H9 (cell line): ENCODE measurements around the gene ATRNL1. TPM values are rescaled to one million over a fixed set of nuclear protein-coding genes. Genes with fewer than 3 reads are reported as not detected.

ENCODE experiments used
- DNase-seq: peaks from one replicate; pipeline ENCODE4 v3.0.0-alpha.2; 2017
- H2AFZ ChIP-seq: one replicate; pipeline ENCODE4 v1.6.1; 2013; ENCODE audit warnings: mild to moderate bottlenecking, low read length, control low read depth, moderate library complexity
- H2AK5ac ChIP-seq: 2 replicates; pipeline ENCODE4 v1.6.1; 2013; ENCODE audit warnings: low read length, control low read depth, mixed read lengths; ENCODE audit not compliant: insufficient read length
- H2BK120ac ChIP-seq: one replicate; pipeline ENCODE4 v1.6.1; 2013; ENCODE audit warnings: low read depth, mild to moderate bottlenecking, low read length, control low read depth, inconsistent platforms; ENCODE audit not compliant: poor library complexity, severe bottlenecking
- H2BK12ac ChIP-seq: 2 replicates; pipeline ENCODE4 v1.6.1; 2013; ENCODE audit warnings: low read length, control low read depth, mixed read lengths, low read depth; ENCODE audit not compliant: insufficient read length
- H2BK15ac ChIP-seq: 2 replicates; pipeline ENCODE4 v1.6.1; 2013; ENCODE audit warnings: low read depth, low read length, control low read depth
- H2BK20ac ChIP-seq: one replicate; pipeline ENCODE4 v1.6.1; 2013; ENCODE audit warnings: low read depth, mild to moderate bottlenecking, low read length, control low read depth, inconsistent platforms; ENCODE audit not compliant: poor library complexity, severe bottlenecking
- H2BK5ac ChIP-seq: 2 replicates; pipeline ENCODE4 v1.6.1; 2013; ENCODE audit warnings: low read length, control low read depth, mixed read lengths; ENCODE audit not compliant: insufficient read length
- H3K14ac ChIP-seq: 2 replicates; pipeline ENCODE4 v1.6.1; 2013; ENCODE audit warnings: low read length, control low read depth; ENCODE audit not compliant: insufficient read depth
- H3K18ac ChIP-seq: 2 replicates; pipeline ENCODE4 v1.6.1; 2013; ENCODE audit warnings: low read depth, mild to moderate bottlenecking, mixed read lengths, low read length, control low read depth; ENCODE audit not compliant: insufficient read length
- H3K23ac ChIP-seq: 2 replicates; pipeline ENCODE4 v1.6.1; 2013; ENCODE audit warnings: low read length, control low read depth, mixed read lengths, low read depth; ENCODE audit not compliant: insufficient read length
- H3K23me2 ChIP-seq: 2 replicates; pipeline ENCODE4 v1.6.1; 2013; ENCODE audit warnings: low read depth, mild to moderate bottlenecking, mixed read lengths, low read length, control low read depth; ENCODE audit not compliant: insufficient read length, poor library complexity, severe bottlenecking
- H3K27ac ChIP-seq: 2 replicates; pipeline ENCODE4 v1.5.1; 2013; ENCODE audit warnings: low read length, control low read depth, mixed read lengths, low read depth; ENCODE audit not compliant: insufficient read length
- H3K27me3 ChIP-seq: 2 replicates; pipeline ENCODE4 v1.6.1; 2013; ENCODE audit warnings: low read length, control low read depth, inconsistent platforms; ENCODE audit not compliant: insufficient read depth
- H3K4ac ChIP-seq: 2 replicates; pipeline ENCODE4 v1.6.1; 2013; ENCODE audit warnings: low read depth, mild to moderate bottlenecking, control low read depth, inconsistent platforms, low read length, moderate library complexity
- H3K4me1 ChIP-seq: 2 replicates; pipeline ENCODE4 v1.6.1; 2013; ENCODE audit warnings: low read length, control low read depth, inconsistent platforms; ENCODE audit not compliant: insufficient read depth
- H3K4me2 ChIP-seq: 2 replicates; pipeline ENCODE4 v1.6.1; 2013; ENCODE audit warnings: low read length, control low read depth, mixed read lengths; ENCODE audit not compliant: insufficient read length, insufficient read depth
- H3K56ac ChIP-seq: 2 replicates; pipeline ENCODE4 v1.6.1; 2013; ENCODE audit warnings: low read depth, mild to moderate bottlenecking, mixed read lengths, low read length, control low read depth; ENCODE audit not compliant: insufficient read length
- H3K79me1 ChIP-seq: 2 replicates; pipeline ENCODE4 v1.6.1; 2013; ENCODE audit warnings: low read depth, mild to moderate bottlenecking, moderate library complexity, low read length, control low read depth, inconsistent platforms; ENCODE audit not compliant: insufficient read depth, poor library complexity, severe bottlenecking
- H3K79me2 ChIP-seq: 2 replicates; pipeline ENCODE4 v1.6.1; 2013; ENCODE audit warnings: low read length, control low read depth, inconsistent platforms; ENCODE audit not compliant: insufficient read depth
- H3K9ac ChIP-seq: 2 replicates; pipeline ENCODE4 v1.6.1; 2013; ENCODE audit warnings: low read length, control low read depth, mixed read lengths; ENCODE audit not compliant: insufficient read length; ENCODE audit errors: extremely low read depth
- H3K9me3 ChIP-seq: one replicate; pipeline ENCODE4 v1.6.1; 2013; ENCODE audit warnings: low read depth, low read length, inconsistent platforms; ENCODE audit not compliant: control insufficient read depth
- H3T11ph ChIP-seq: one replicate; pipeline ENCODE4 v1.6.1; 2013; ENCODE audit warnings: mild to moderate bottlenecking, low read length, control low read depth, inconsistent platforms
- H4K20me1 ChIP-seq: one replicate; pipeline ENCODE4 v1.6.1; 2013; ENCODE audit not compliant: control insufficient read depth, insufficient read length, insufficient read depth
- H4K5ac ChIP-seq: 2 replicates; pipeline ENCODE4 v1.6.1; 2013; ENCODE audit warnings: low read depth, mild to moderate bottlenecking, mixed read lengths, low read length, control low read depth; ENCODE audit not compliant: insufficient read length
- H4K8ac ChIP-seq: replicated peaks from 2 replicates; pipeline ENCODE4 v1.6.1; 2013; ENCODE audit warnings: low read length, control low read depth, mixed read lengths, low read depth; ENCODE audit not compliant: insufficient read length
- H4K91ac ChIP-seq: 2 replicates; pipeline ENCODE4 v1.6.1; 2013; ENCODE audit warnings: low read depth, mild to moderate bottlenecking, moderate library complexity, mixed read lengths, low read length, control low read depth; ENCODE audit not compliant: insufficient read length
- H3K27ac Mint-ChIP-seq, 3 experiments: 2 replicates in 2 of 3; 3 replicates in 1 of 3; pipeline ENCODE4 v1.8.0; 2020 to 2021; ENCODE audit warnings: mixed read lengths in 3 of 3, mild to moderate bottlenecking in 1 of 3, moderate library complexity in 1 of 3
- H3K27me3 Mint-ChIP-seq: 2 replicates; pipeline ENCODE4 v1.8.0; 2021; ENCODE audit warnings: low read depth, mild to moderate bottlenecking, moderate library complexity, mixed read lengths
- H3K36me3 Mint-ChIP-seq, 3 experiments: 2 replicates in 2 of 3; 3 replicates in 1 of 3; pipeline ENCODE4 v1.8.0; 2020 to 2021; ENCODE audit warnings: low read depth in 3 of 3, mixed read lengths in 3 of 3; ENCODE audit not compliant: insufficient read depth in 1 of 3
- H3K4me1 Mint-ChIP-seq, 2 experiments: 2 replicates each; pipeline ENCODE4 v1.8.0; 2020; ENCODE audit warnings: mixed read lengths in 2 of 2
- H3K4me3 Mint-ChIP-seq, 2 experiments: 2 replicates in 1 of 2; 3 replicates in 1 of 2; pipeline ENCODE4 v1.8.0; 2020 to 2021; ENCODE audit warnings: mild to moderate bottlenecking in 2 of 2, mixed read lengths in 2 of 2, moderate library complexity in 1 of 2
- H3K9me3 Mint-ChIP-seq, 2 experiments: 2 replicates in 1 of 2; 3 replicates in 1 of 2; pipeline ENCODE4 v1.8.0; 2020; ENCODE audit warnings: mild to moderate bottlenecking in 2 of 2, mixed read lengths in 2 of 2, moderate library complexity in 1 of 2
- CTCF ChIP-seq: fragments of 200-600 bp; sonication (generic); conservative IDR thresholded peaks from 3 replicates; pipeline ENCODE4 v1.8.0; 2021; ENCODE audit warnings: antibody characterized with exemption, mild to moderate bottlenecking
- WGBS: extraction: QIAGEN DNeasy Blood & Tissue Kit; methylation state at CpG from one replicate; pipeline ENCODE4 v1.1.7; 2013; ENCODE audit warnings: missing lambda C conversion rate, low lambda C conversion rate, mixed read lengths; ENCODE audit not compliant: insufficient read length; ENCODE audit errors: extremely low coverage; 5-methylcytosine and 5-hydroxymethylcytosine counted together
- total RNA-seq: library from RNA; stranded (reverse); gene quantifications from 2 replicates; pipeline ENCODE4 v1.2.1, GENCODE V29; 2021

ATRNL1 gene
- total RNA-seq, 1 experiment from 2014 or later, result 9.2 TPM

GRCh38 chr10:115861864-115862263 is 768.7 kb downstream of the ATRNL1 start:
- H3K27me3 Mint-ChIP-seq, result no peaks in the 10 kb centered on the region
- Histone ChIP-seq H2BK20ac (no peak overlapping the region), H3K23me2 (no peaks in the 10 kb centered on the region), H3T11ph (no peak overlapping the region), H3K27ac (no peak overlapping the region), H3K4ac (no peak overlapping the region), H3K23ac (no peak overlapping the region), H4K91ac (no peak overlapping the region), H2BK12ac (no peak overlapping the region), H3K14ac (no peak overlapping the region), H3K4me1 (no peaks in the 10 kb centered on the region), H3K18ac (no peak overlapping the region), H3K79me1 (no peaks in the 10 kb centered on the region), H3K56ac (no peak overlapping the region), H2BK120ac (no peak overlapping the region), H2BK5ac (no peak overlapping the region), H3K4me2 (no peak overlapping the region), H3K9me3 (no peaks in the 10 kb centered on the region), H3K79me2 (no peaks in the 10 kb centered on the region), H2AK5ac (no peak overlapping the region), H3K27me3 (no peaks in the 10 kb centered on the region), H4K5ac (no peak overlapping the region), H2AFZ (no peak overlapping the region), H3K9ac (no peak overlapping the region), H4K8ac (no peak overlapping the region), H2BK15ac (no peak overlapping the region), H4K20me1 (no peaks in the 10 kb centered on the region)
- peaks cover 0 to 3% of the 10 kb centered on the region in 2 experiments; a peak in 2 of 5 replicates for H3K9me3 Mint-ChIP-seq
- no peak for DNase-seq
- H3K36me3 Mint-ChIP-seq, result peaks cover 0 to 4% (median 3%) of the 10 kb centered on the region in 3 experiments; a peak in 1 of 7 replicates
- no CpG with 5 or more reads among the region's 1 CpG for WGBS
- H3K27ac Mint-ChIP-seq, result no peak overlapping the region
- H3K4me3 Mint-ChIP-seq, result no peak overlapping the region
- peaks cover 0 to 1% of the 10 kb centered on the region in 2 experiments; a peak in 1 of 4 replicates for H3K4me1 Mint-ChIP-seq
- TF ChIP-seq CTCF, result no peak
